ENCODE results near the gene RMDN2.

The RMDN2 gene

GRCh38 chr2:37902991-37903390 lies 22.1 kb upstream of the RMDN2 start:
- TF ChIP-seq CTCF (IDR thresholded peaks at IDR 0.05; ENCODE audit: low read depth, low read length, missing control alignments), result no peak
- in situ Hi-C loops (cut with HindIII; ENCODE audit: low pct_ligation_motif_present, low sequenced_read_pairs), result no loop called here
- DNase-seq, result no peak
- no peaks in the 10 kb centered on the region for H3K27me3 ChIP-seq (replicated peaks)
- no peak overlapping the region for H3K4me3 ChIP-seq (ENCODE audit: low read depth, low read length)
- H3K36me3 ChIP-seq (replicated peaks), result no peaks in the 10 kb centered on the region
- no peak overlapping the region for H3K27ac ChIP-seq

- Histone ChIP-seq H3K27ac (no peak overlapping the region), H3K4me3 (ENCODE audit: low read depth, low read length) (no peak overlapping the region), H3K27me3 (replicated peaks) (no peaks in the 10 kb centered on the region), H3K36me3 (replicated peaks) (no peaks in the 10 kb centered on the region)
- DNase-seq, result no peak
- in situ Hi-C loops (cut with HindIII; ENCODE audit: low pct_ligation_motif_present, low sequenced_read_pairs), result no loop called here
- no peak for TF ChIP-seq CTCF (IDR thresholded peaks at IDR 0.05; ENCODE audit: low read depth, low read length, missing control alignments)
These were observed 20.7 kb upstream of the RMDN2 start for GRCh38 chr2:37904425-37904824.

DNA sequence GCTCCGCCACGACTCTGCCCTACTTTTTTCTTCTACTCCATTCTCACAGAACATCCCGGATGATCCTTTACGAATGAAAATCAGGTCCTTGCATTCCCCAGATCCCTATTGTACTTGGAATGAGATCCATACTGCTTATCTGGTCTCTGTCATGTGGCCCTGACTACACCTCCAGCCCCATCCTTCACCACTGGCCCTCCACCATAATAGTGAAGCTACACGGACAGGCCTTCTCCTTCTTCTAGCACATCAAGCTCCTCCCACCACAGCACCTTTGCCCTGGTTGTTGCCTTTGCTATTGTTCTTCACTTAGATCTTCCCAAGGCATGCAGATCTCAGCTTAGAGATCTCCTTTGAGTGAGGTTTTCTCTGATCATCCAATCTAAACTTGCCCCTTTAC lies 20.1 kb upstream of the RMDN2 start:
- H3K36me3 ChIP-seq (replicated peaks), result no peaks in the 10 kb centered on the region
- H3K27ac ChIP-seq, result no peak overlapping the region
- no peak for DNase-seq
- H3K27me3 ChIP-seq (replicated peaks), result no peaks in the 10 kb centered on the region
- in situ Hi-C loops (cut with HindIII; ENCODE audit: low pct_ligation_motif_present, low sequenced_read_pairs), result no loop called here
- H3K4me3 ChIP-seq (ENCODE audit: low read depth, low read length), result no peak overlapping the region
- no peak for TF ChIP-seq CTCF (IDR thresholded peaks at IDR 0.05; ENCODE audit: low read depth, low read length, missing control alignments)

DNA sequence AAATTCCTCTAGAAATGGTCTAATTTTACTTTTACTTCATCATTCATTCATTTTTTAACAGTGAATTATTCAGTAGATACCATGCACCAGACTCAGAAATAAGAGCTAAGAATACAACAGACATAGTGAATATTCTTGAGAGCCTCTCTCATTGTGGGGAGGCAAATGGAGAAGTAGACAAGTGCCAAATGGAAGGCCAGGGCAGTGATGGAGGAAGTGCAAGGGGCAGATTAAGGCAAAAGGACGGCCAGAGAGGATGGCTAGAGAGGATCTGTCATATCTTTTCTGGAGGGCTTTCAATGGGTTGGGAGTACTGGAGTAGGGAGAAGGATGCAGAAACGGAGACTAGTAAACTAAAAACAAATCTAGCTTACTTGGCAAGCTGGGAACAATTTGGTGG lies 19.0 kb upstream of the RMDN2 start:
- no peak for DNase-seq
- Histone ChIP-seq H3K4me3 (ENCODE audit: low read depth, low read length) (no peak overlapping the region), H3K27ac (no peak overlapping the region), H3K36me3 (replicated peaks) (no peaks in the 10 kb centered on the region), H3K27me3 (replicated peaks) (no peaks in the 10 kb centered on the region)
- in situ Hi-C loops (cut with HindIII; ENCODE audit: low pct_ligation_motif_present, low sequenced_read_pairs), result no loop called here
- TF ChIP-seq CTCF (IDR thresholded peaks at IDR 0.05; ENCODE audit: low read depth, low read length, missing control alignments), result no peak

GRCh38 chr2:37907501-37908225 lies 17.4 kb upstream of the RMDN2 start:
- in situ Hi-C loops (cut with HindIII; ENCODE audit: low pct_ligation_motif_present, low sequenced_read_pairs), result no loop called here

More at GRCh38 chr2:37907501-37908225, 17.4 kb upstream of the RMDN2 start:
- Histone ChIP-seq H3K36me3 (replicated peaks) (no peaks in the 10 kb centered on the region), H3K27ac (no peak overlapping the region), H3K27me3 (replicated peaks) (no peaks in the 10 kb centered on the region), H3K4me3 (ENCODE audit: low read depth, low read length) (no peak overlapping the region)
- TF ChIP-seq CTCF (IDR thresholded peaks at IDR 0.05; ENCODE audit: low read depth, low read length, missing control alignments), result no peak
- DNase-seq, result no peak
